HepG2 (cell line): Measurements from ENCODE around the gene TEX48. TPM values are rescaled to one million over a fixed set of nuclear protein-coding genes. Genes with fewer than 3 reads are reported as not detected.

Source experiments
- ATAC-seq: fragments of 200-7000 bp; cut with Tn5 transposase; 3 replicates; pipeline ENCODE4 v1.9.1; 2020; ENCODE audit warnings: mild to moderate bottlenecking, moderate library complexity
- BruUV-seq: library from RNA; stranded (reverse); fragments of 400-500 nt; replicated peaks from 2 replicates; lab custom pipeline; 2021; lab: Mats Ljungman, UMichigan
- CTCF ChIA-PET: fragments of 300-600 bp; formaldehyde crosslinking; extraction: SDS; loops from one replicate; lab custom pipeline; 2021; ENCODE audit warnings: low total read pairs, inconsistent platforms, low intra/inter-chr PET ratio; lab: Yijun Ruan, JAX
- POLR2A ChIA-PET: fragments of 350-600 bp; sonication (Branson Sonifier 250); formaldehyde crosslinking; loops from one replicate; lab custom pipeline; 2020; ENCODE audit warnings: antibody characterized with exemption, inconsistent platforms; lab: Yijun Ruan, JAX
- DNase-seq: peaks from one replicate; pipeline ENCODE4 v3.0.0-alpha.2; 2015; ENCODE audit warnings: low spot score
- FAIRE-seq: peaks from 3 replicates; lab custom pipeline; 2011; peaks lifted over from hg19 to GRCh38; lab: Jason Lieb, UNC
- H2AFZ ChIP-seq: one replicate; pipeline ENCODE4 v1.6.1; 2011; ENCODE audit warnings: low read length, inconsistent platforms
- H3K27ac ChIP-seq: fragments of 300-600 bp; 3 replicates; pipeline ENCODE4 v1.8.0; 2011; ENCODE audit warnings: mixed run types, mild to moderate bottlenecking, mixed read lengths, low read length, inconsistent platforms; ENCODE audit not compliant: insufficient read depth; ENCODE audit errors: extremely low read length
- H3K27me3 ChIP-seq, 2 experiments: fragments of 200-600 bp in 1 of 2; 2 replicates in 1 of 2; 3 replicates in 1 of 2; pipeline versions ENCODE4 v1.6.0 to v1.8.0; 2011; ENCODE audit warnings: low read length in 2 of 2, mild to moderate bottlenecking in 2 of 2, moderate library complexity in 2 of 2, inconsistent platforms in 1 of 2; ENCODE audit not compliant: insufficient read depth in 2 of 2, control insufficient read depth in 1 of 2
- H3K36me3 ChIP-seq, 2 experiments: fragments of 200-600 bp in 1 of 2; replicated peaks in 1 of 2; 2 replicates in 1 of 2; 3 replicates in 1 of 2; pipeline versions ENCODE4 v1.5.1 to v1.8.0; 2011; ENCODE audit warnings: low read length in 2 of 2, inconsistent platforms in 1 of 2; ENCODE audit not compliant: insufficient read depth in 2 of 2, control insufficient read depth in 1 of 2
- H3K4me1 ChIP-seq: 2 replicates; pipeline ENCODE4 v1.5.1; 2012; ENCODE audit warnings: low read length, inconsistent platforms; ENCODE audit not compliant: insufficient read depth
- H3K4me2 ChIP-seq: 2 replicates; pipeline ENCODE4 v1.6.0; 2011; ENCODE audit warnings: low read depth, low read length, inconsistent platforms
- H3K4me3 ChIP-seq, 3 experiments: fragments of 200-600 bp in 1 of 3; sonication (generic), shearing (Covaris generic) in 1 of 3; replicated peaks in 1 of 3; 2 replicates each; pipeline ENCODE4 v1.5.1; 2011 to 2016; ENCODE audit warnings: low read length in 3 of 3, inconsistent platforms in 2 of 3, low read depth in 2 of 3, mild to moderate bottlenecking in 2 of 3, control low read depth in 1 of 3, mixed read lengths in 1 of 3; ENCODE audit not compliant: insufficient read depth in 1 of 3
- H3K79me2 ChIP-seq: one replicate; pipeline ENCODE4 v1.6.1; 2011; ENCODE audit warnings: low read length, inconsistent platforms; ENCODE audit not compliant: insufficient read depth
- H3K9ac ChIP-seq: 2 replicates; pipeline ENCODE4 v1.6.0; 2011; ENCODE audit warnings: mild to moderate bottlenecking, low read depth, low read length, inconsistent platforms; ENCODE audit not compliant: insufficient read depth
- H3K9me3 ChIP-seq: 2 replicates; pipeline ENCODE4 v1.5.1; 2012; ENCODE audit warnings: mild to moderate bottlenecking, low read length
- H4K20me1 ChIP-seq: 2 replicates; pipeline ENCODE4 v1.6.0; 2011; ENCODE audit warnings: inconsistent platforms, mild to moderate bottlenecking, low read length, moderate library complexity; ENCODE audit not compliant: insufficient read depth
- CTCF ChIP-seq: sonication (generic); formaldehyde crosslinking; IDR thresholded peaks from 2 replicates; pipeline ENCODE4 v1.5.0; 2020; ENCODE audit warnings: mild to moderate bottlenecking, missing genetic modification reagents, moderate library complexity
- GFI1 ChIP-seq: sonication (generic); formaldehyde crosslinking; IDR thresholded peaks from 2 replicates; pipeline ENCODE4 v1.5.0; 2020; ENCODE audit warnings: missing genetic modification reagents, mild to moderate bottlenecking, borderline replicate concordance
- HDAC1 ChIP-seq: sonication (generic); formaldehyde crosslinking; IDR thresholded peaks from 2 replicates; pipeline ENCODE4 v1.5.1; 2020; ENCODE audit warnings: mild to moderate bottlenecking, missing genetic modification reagents
- KDM4B ChIP-seq: sonication (generic); formaldehyde crosslinking; IDR thresholded peaks from 2 replicates; pipeline ENCODE4 v1.4.0; 2020; ENCODE audit warnings: missing genetic modification reagents
- NCOR1 ChIP-seq: fragments of 200-600 bp; sonication (generic); IDR thresholded peaks from 2 replicates; pipeline ENCODE4 v1.7.0; 2017; ENCODE audit warnings: antibody characterized with exemption, low read length, borderline replicate concordance
- RBFOX2 ChIP-seq: fragments of 200-400 bp; formaldehyde crosslinking; IDR thresholded peaks from 2 replicates; pipeline ENCODE4 v1.6.1; 2017; ENCODE audit warnings: low read depth, mild to moderate bottlenecking, low read length
- SMAD1 ChIP-seq: sonication (generic); formaldehyde crosslinking; IDR thresholded peaks from 2 replicates; pipeline ENCODE4 v1.4.0; 2020; ENCODE audit warnings: missing genetic modification reagents, low read depth, mild to moderate bottlenecking, borderline replicate concordance
- SNRNP70 ChIP-seq: fragments of 200-400 bp; formaldehyde crosslinking; IDR thresholded peaks from 2 replicates; pipeline ENCODE4 v1.6.1; 2017; ENCODE audit warnings: mild to moderate bottlenecking, low read depth, low read length, moderate library complexity
- TEF ChIP-seq: sonication (generic); formaldehyde crosslinking; IDR thresholded peaks from 2 replicates; pipeline ENCODE4 v1.5.0; 2020; ENCODE audit warnings: missing genetic modification reagents
- ZKSCAN5 ChIP-seq: sonication (generic); formaldehyde crosslinking; IDR thresholded peaks from 2 replicates; pipeline ENCODE4 v1.5.1; 2020; ENCODE audit warnings: mild to moderate bottlenecking, missing genetic modification reagents
- ZKSCAN8 ChIP-seq: IDR thresholded peaks from 2 replicates; pipeline ENCODE4 v1.6.1; 2016; ENCODE audit warnings: borderline replicate concordance, missing genetic modification reagents, missing compliant biosample characterization
- ZNF3 ChIP-seq: IDR thresholded peaks from 2 replicates; pipeline ENCODE4 v1.7.0; 2017; ENCODE audit warnings: inconsistent platforms
- ZNF329 ChIP-seq: sonication (generic); formaldehyde crosslinking; IDR thresholded peaks from 2 replicates; pipeline ENCODE4 v1.9.0; 2021; ENCODE audit warnings: low read depth, mild to moderate bottlenecking, missing genetic modification reagents
- ZNF34 ChIP-seq: sonication (generic); formaldehyde crosslinking; IDR thresholded peaks from 2 replicates; pipeline ENCODE4 v1.4.0; 2020; ENCODE audit warnings: mild to moderate bottlenecking, missing genetic modification reagents, borderline replicate concordance
- ZNF766 ChIP-seq: sonication (generic); formaldehyde crosslinking; IDR thresholded peaks from 2 replicates; pipeline ENCODE4 v1.5.0; 2020; ENCODE audit warnings: missing genetic modification reagents, borderline replicate concordance
- ZSCAN22 ChIP-seq: sonication (generic); formaldehyde crosslinking; IDR thresholded peaks from 2 replicates; pipeline ENCODE4 v1.4.0; 2020; ENCODE audit warnings: mild to moderate bottlenecking, missing genetic modification reagents
- in situ Hi-C: cut with HindIII; loops from 2 replicates; pipeline ENCODE4 v1.10.0; 2017; ENCODE audit warnings: low pct_unique_long_range_greater_than_20kb; ENCODE audit not compliant: extremely low pct_ligation_motif_present
- intact Hi-C: fragments of 100-400 bp; cut with micrococcal nuclease; formaldehyde crosslinking; loops from one replicate; pipeline ENCODE4 v1.10.0; 2022; ENCODE audit not compliant: unreplicated experiment
- polyA plus RNA-seq, 8 experiments: library from polyadenylated mRNA; depleted of rRNA in 3 of 8; stranded (reverse) in 7 of 8; unstranded in 1 of 8; fragments of >200 nt; fragmentation: Illumina TruSeq in 4 of 8; extraction: Trizol in 4 of 8; gene quantifications; 2 replicates each; pipeline versions ENCODE4 v1.2.1 to v1.2.3, GENCODE V29; 2011 to 2016; ENCODE audit warnings: low read depth in 4 of 8, missing spikeins in 1 of 8, mixed read lengths in 1 of 8; ENCODE audit not compliant: insufficient read depth in 1 of 8
- total RNA-seq, 5 experiments: library from RNA; depleted of rRNA; stranded (reverse); fragments of >200 nt; fragmentation: Illumina TruSeq; extraction: Trizol; gene quantifications; 2 replicates each; pipeline ENCODE4 v1.2.3, GENCODE V29; 2016; ENCODE audit warnings: low read depth in 1 of 5

The TEX48 gene
- total and polyA plus RNA-seq, 2 of the 13 experiments (the other 11 are each of a cell fraction or from before 2014, with no cell fraction given): not detected

- no peak for TF ChIP-seq TEF
Observed at GRCh38 chr9:114671605-114672004, 10.4 kb downstream of the TEX48 start (continued).

DNA sequence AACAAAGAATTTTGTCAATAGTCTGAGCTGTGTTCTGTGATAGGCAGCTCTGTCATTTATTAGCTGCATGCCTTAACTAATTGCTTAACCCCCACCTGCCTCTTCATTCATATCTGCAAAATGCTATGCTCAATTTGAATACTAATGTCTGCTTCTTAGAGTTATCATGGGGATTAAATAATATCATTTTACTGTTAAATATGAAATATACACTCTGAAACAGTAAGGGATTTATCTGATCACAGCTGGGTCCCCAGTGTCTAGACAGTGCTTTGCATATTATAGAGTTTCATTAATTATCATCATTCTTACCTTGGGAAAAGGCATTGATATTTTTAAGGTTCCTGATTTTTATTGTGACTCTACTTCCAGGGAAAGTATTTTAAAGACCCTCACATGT lies 12.0 kb downstream of the TEX48 start:
- Histone ChIP-seq H3K9me3 (no peaks in the 10 kb centered on the region), H3K79me2 (no peaks in the 10 kb centered on the region), H3K27me3 (no peaks in the 10 kb centered on the region), H2AFZ (no peak overlapping the region), H3K4me2 (no peak overlapping the region), H4K20me1 (no peaks in the 10 kb centered on the region), H3K27ac (no peak overlapping the region), H3K9ac (no peak overlapping the region), H3K4me3 (no peak overlapping the region), H3K36me3 (no peaks in the 10 kb centered on the region), H3K4me1 (no peaks in the 10 kb centered on the region)
- DNase-seq: no peak
- TF ChIP-seq ZNF34 (CRISPR knock-in tag) (no peak), ZNF329 (CRISPR knock-in tag) (no peak), CTCF (no peak), NCOR1 (no peak), ZNF766 (CRISPR knock-in tag) (no peak), RBFOX2 (no peak), KDM4B (CRISPR knock-in tag) (no peak), GFI1 (no peak), SNRNP70 (no peak), HDAC1 (CRISPR knock-in tag) (no peak), ZNF3 (CRISPR knock-in tag) (no peak), ZKSCAN5 (no peak), SMAD1 (CRISPR knock-in tag) (no peak), ZKSCAN8 (no peak), ZSCAN22 (CRISPR knock-in tag) (no peak)
- no peak for ATAC-seq
- BruUV-seq: no TSS peak
- in situ Hi-C loops: no loop called here
- POLR2A ChIA-PET: no interaction called here
- FAIRE-seq: no peak
- intact Hi-C loops: loop anchor here (10.0 kb wide), 1 partner anchor 685 kb away; no protein-coding TSS in a partner anchor
- CTCF ChIA-PET: no interaction called here
